ENCODE measurements around the gene SHFL. TPM values are rescaled to one million over a fixed set of nuclear protein-coding genes. Genes with fewer than 3 reads are reported as not detected.

Gene SHFL
- polyA plus RNA-seq, 1 donor from 2014 or later, result 1.2 TPM

GRCh38 chr19:10037367-10037766 is 48.8 kb upstream of the SHFL start:
- no peaks in the 10 kb centered on the region for H3K36me3 ChIP-seq (ENCODE audit: insufficient read depth, low read length)
- H3K79me2 ChIP-seq (replicated peaks; ENCODE audit: insufficient read depth, low read length), result no peaks in the 10 kb centered on the region
- no peaks in the 10 kb centered on the region for H3K9me2 ChIP-seq (ENCODE audit: insufficient read depth, low read length)
- no peak overlapping the region for H3K9ac ChIP-seq (ENCODE audit: low read length)
- TF ChIP-seq EZH2 (IDR thresholded peaks at IDR 0.05; ENCODE audit: borderline replicate concordance, insufficient read depth, low read length, poor library complexity, severe bottlenecking), result no peak
- TF ChIP-seq TAF1 (IDR thresholded peaks at IDR 0.05; ENCODE audit: low read depth), result no peak
- TF ChIP-seq EP300 (conservative IDR thresholded peaks at IDR 0.05; ENCODE audit: poor library complexity, severe bottlenecking), result no peak
- no peak for TF ChIP-seq MXI1 (conservative IDR thresholded peaks at IDR 0.05; ENCODE audit: poor library complexity, severe bottlenecking)
- TF ChIP-seq POLR2AphosphoS5 (IDR thresholded peaks at IDR 0.05), result no peak
- no peak for TF ChIP-seq RAD21 (conservative IDR thresholded peaks at IDR 0.05)
- TF ChIP-seq REST (IDR thresholded peaks at IDR 0.05; ENCODE audit: borderline replicate concordance), result no peak
- no peak for TF ChIP-seq SMC3 (conservative IDR thresholded peaks at IDR 0.05; ENCODE audit: poor library complexity)
- TF ChIP-seq CTCF (IDR thresholded peaks at IDR 0.05; ENCODE audit: poor library complexity, severe bottlenecking), result no peak
- H2AFZ ChIP-seq (ENCODE audit: low read depth, low read length), result no peak overlapping the region
- no peak overlapping the region for H3K27ac ChIP-seq (ENCODE audit: low read length)
- H3K27me3 ChIP-seq (ENCODE audit: insufficient read depth, low read depth, low read length), result no peaks in the 10 kb centered on the region
- no peak overlapping the region for H3K4me2 ChIP-seq (ENCODE audit: low read length)
- no peaks in the 10 kb centered on the region for H4K20me1 ChIP-seq (ENCODE audit: insufficient read depth)
- H3K9me3 ChIP-seq (ENCODE audit: low read length), result peaks cover under 1% of the 10 kb centered on the region
- H3F3A ChIP-seq (ENCODE audit: insufficient read depth, low read length, poor library complexity, severe bottlenecking), result no peaks in the 10 kb centered on the region
- H3K4me3 ChIP-seq (ENCODE audit: low read length), result no peak overlapping the region

GRCh38 chr19:10037809-10038208 is 48.3 kb upstream of the SHFL start:
- Histone ChIP-seq H3K4me3 (ENCODE audit: low read length) (no peak overlapping the region), H4K20me1 (ENCODE audit: insufficient read depth) (no peaks in the 10 kb centered on the region), H3K27ac (ENCODE audit: low read length) (no peak overlapping the region), H3K27me3 (ENCODE audit: insufficient read depth, low read depth, low read length) (no peaks in the 10 kb centered on the region), H3K9me3 (ENCODE audit: low read length) (peaks cover 5% of the 10 kb centered on the region), H3F3A (ENCODE audit: insufficient read depth, low read length, poor library complexity, severe bottlenecking) (no peaks in the 10 kb centered on the region), H3K79me2 (replicated peaks; ENCODE audit: insufficient read depth, low read length) (no peaks in the 10 kb centered on the region), H3K9me2 (ENCODE audit: insufficient read depth, low read length) (no peaks in the 10 kb centered on the region), H3K4me2 (ENCODE audit: low read length) (no peak overlapping the region), H3K36me3 (ENCODE audit: insufficient read depth, low read length) (no peaks in the 10 kb centered on the region), H3K9ac (ENCODE audit: low read length) (no peak overlapping the region), H2AFZ (ENCODE audit: low read depth, low read length) (no peak overlapping the region)
- no peak for TF ChIP-seq CTCF (IDR thresholded peaks at IDR 0.05; ENCODE audit: poor library complexity, severe bottlenecking)
- TF ChIP-seq POLR2AphosphoS5 (IDR thresholded peaks at IDR 0.05), result no peak
- TF ChIP-seq RAD21 (conservative IDR thresholded peaks at IDR 0.05), result no peak
- no peak for TF ChIP-seq EZH2 (IDR thresholded peaks at IDR 0.05; ENCODE audit: borderline replicate concordance, insufficient read depth, low read length, poor library complexity, severe bottlenecking)
- no peak for TF ChIP-seq TAF1 (IDR thresholded peaks at IDR 0.05; ENCODE audit: low read depth)
- no peak for TF ChIP-seq MXI1 (conservative IDR thresholded peaks at IDR 0.05; ENCODE audit: poor library complexity, severe bottlenecking)
- TF ChIP-seq REST (IDR thresholded peaks at IDR 0.05; ENCODE audit: borderline replicate concordance), result no peak
- no peak for TF ChIP-seq EP300 (conservative IDR thresholded peaks at IDR 0.05; ENCODE audit: poor library complexity, severe bottlenecking)
- no peak for TF ChIP-seq SMC3 (conservative IDR thresholded peaks at IDR 0.05; ENCODE audit: poor library complexity)

Measured in neural cell (in vitro differentiated cells).